Thyroid gland (tissue), 4 donors: ENCODE data around the gene PDCD4. TPM values are rescaled to one million over a fixed set of nuclear protein-coding genes. Genes with fewer than 3 reads are reported as not detected.

Source experiments
- DNase-seq, 2 donors: peaks; one replicate each; pipeline ENCODE4 v3.0.0-alpha.2; 2019
- H3K27ac ChIP-seq, 3 donors: fragments of 200-600 bp; sonication (generic); 1 replicate in 2 of 3; 2 replicates in 1 of 3; pipeline ENCODE4 v1.5.1; 2016 to 2019; ENCODE audit warnings: mild to moderate bottlenecking in 1 of 3, moderate library complexity in 1 of 3
- H3K27me3 ChIP-seq: fragments of 200-600 bp; sonication (generic); one replicate; pipeline ENCODE4 v1.5.1; 2019
- H3K36me3 ChIP-seq, 2 donors: fragments of 200-600 bp; sonication (generic); one replicate each; pipeline ENCODE4 v1.5.1; 2016 to 2019
- H3K4me1 ChIP-seq, 2 donors: fragments of 200-600 bp; sonication (generic); one replicate each; pipeline ENCODE4 v1.5.1; 2017 to 2019
- H3K4me3 ChIP-seq, 3 donors: fragments of 200-600 bp; sonication (generic); replicated peaks in 1 of 3; 1 replicate in 2 of 3; 2 replicates in 1 of 3; pipeline ENCODE4 v1.5.1; 2016; ENCODE audit warnings: mild to moderate bottlenecking in 1 of 3
- H3K9me3 ChIP-seq: fragments of 200-600 bp; sonication (generic); one replicate; pipeline ENCODE4 v1.5.1; 2017
- POLR2A ChIP-seq, 2 donors: fragments of 450-650 bp; IDR thresholded peaks; one replicate each; pipeline ENCODE4 v1.6.1; 2017; ENCODE audit warnings: antibody characterized with exemption in 2 of 2, mild to moderate bottlenecking in 2 of 2, moderate library complexity in 1 of 2
- WGBS, 2 donors: methylation state at CpG; one replicate each; pipeline ENCODE4 v1.1.5; 2017; 5-methylcytosine and 5-hydroxymethylcytosine counted together
- intact Hi-C: fragments of 100-400 bp; cut with DNase I; formaldehyde crosslinking; loops from one replicate; pipeline ENCODE4 v1.15.1; 2023
- total RNA-seq, 4 donors: library from RNA; depleted of rRNA; stranded (reverse); fragments of >200 nt; gene quantifications; one replicate each; pipeline ENCODE4 v1.2.3, GENCODE V29; 2016
- TF ChIP-seq, protein P1 (sequence below), 6 experiments: fragments of 200-600 bp in 3 of 6; fragments of 450-650 bp in 3 of 6; sonication (generic) in 3 of 6; IDR thresholded peaks; one replicate each; pipeline ENCODE4 v1.5.1; 2016 to 2019; ENCODE audit warnings: antibody characterized with exemption in 6 of 6, mild to moderate bottlenecking in 2 of 6, inconsistent platforms in 1 of 6, moderate library complexity in 1 of 6

PDCD4 gene
- total RNA-seq, result 100 to 1,000 TPM; 188 to 340 (median 256) TPM

DNA sequence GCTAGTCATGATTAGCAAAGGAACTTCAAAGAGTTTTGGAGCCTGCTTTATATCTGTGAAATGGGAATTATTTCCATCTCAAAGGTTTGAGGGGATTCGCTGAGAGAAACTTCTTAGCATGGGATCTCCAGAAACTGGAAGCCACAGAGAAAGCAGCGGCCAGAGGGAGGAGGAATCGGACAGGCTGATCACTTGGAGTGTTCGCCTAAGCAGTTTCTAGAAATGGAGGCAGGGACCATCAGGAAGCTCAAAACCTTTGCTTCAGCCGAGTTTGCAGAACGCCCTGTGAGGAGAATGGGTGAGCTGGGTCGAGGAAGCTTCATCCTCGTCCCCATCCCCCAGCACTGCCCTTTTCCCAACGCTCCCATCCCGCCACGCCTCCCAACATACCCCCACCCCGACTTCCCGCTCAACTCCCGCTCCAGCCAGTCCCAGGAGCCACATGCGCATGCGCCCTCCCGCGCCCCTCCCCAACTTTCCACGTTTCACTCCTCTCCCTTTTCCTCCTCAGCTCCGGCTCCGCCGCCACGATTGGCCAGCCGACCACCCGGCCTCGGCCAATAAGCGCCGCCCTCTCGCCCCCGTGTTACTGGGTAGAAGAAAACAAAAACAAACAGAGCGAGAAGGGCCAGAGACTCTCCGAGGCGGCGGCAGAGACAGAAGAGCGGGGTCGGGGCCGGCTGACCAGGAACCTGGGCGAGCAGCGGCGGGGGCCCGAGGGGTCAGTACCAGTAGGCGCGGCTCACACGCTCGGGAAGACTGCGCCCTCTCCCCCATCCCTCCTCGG is at the start of gene PDCD4:
TSS of gene PDCD4 (plus strand) at position 631 of the 787 bp plus-strand sequence. CDS start 4,100 bp downstream, outside the sequence.
- 1% methylated on average over 30 to 42 of the region's 47 CpGs for WGBS, 2 donors
- Histone ChIP-seq H3K4me3 (peak within 1 kb of the TSS; percentile 77 to 99 (median 80)), H3K4me1 (peaks cover 22 to 40% of the 10 kb centered on the region in 2 donors), H3K36me3 (no peaks in the 10 kb centered on the region), H3K27me3 (no peaks in the 10 kb centered on the region), H3K9me3 (no peaks in the 10 kb centered on the region), H3K27ac (peak within 1 kb of the TSS; percentile 96 to 100 (median 99))
- peak; percentile 96 to 99 for TF ChIP-seq POLR2A (IDR thresholded peaks at IDR 0.05)
- TF ChIP-seq, protein P1, sequence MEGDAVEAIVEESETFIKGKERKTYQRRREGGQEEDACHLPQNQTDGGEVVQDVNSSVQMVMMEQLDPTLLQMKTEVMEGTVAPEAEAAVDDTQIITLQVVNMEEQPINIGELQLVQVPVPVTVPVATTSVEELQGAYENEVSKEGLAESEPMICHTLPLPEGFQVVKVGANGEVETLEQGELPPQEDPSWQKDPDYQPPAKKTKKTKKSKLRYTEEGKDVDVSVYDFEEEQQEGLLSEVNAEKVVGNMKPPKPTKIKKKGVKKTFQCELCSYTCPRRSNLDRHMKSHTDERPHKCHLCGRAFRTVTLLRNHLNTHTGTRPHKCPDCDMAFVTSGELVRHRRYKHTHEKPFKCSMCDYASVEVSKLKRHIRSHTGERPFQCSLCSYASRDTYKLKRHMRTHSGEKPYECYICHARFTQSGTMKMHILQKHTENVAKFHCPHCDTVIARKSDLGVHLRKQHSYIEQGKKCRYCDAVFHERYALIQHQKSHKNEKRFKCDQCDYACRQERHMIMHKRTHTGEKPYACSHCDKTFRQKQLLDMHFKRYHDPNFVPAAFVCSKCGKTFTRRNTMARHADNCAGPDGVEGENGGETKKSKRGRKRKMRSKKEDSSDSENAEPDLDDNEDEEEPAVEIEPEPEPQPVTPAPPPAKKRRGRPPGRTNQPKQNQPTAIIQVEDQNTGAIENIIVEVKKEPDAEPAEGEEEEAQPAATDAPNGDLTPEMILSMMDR (IDR thresholded peaks at IDR 0.05), result peak in 1 of 6 experiments; percentile 4
- peak; percentile 100 for DNase-seq
- intact Hi-C loops, result no loop called here

DNA sequence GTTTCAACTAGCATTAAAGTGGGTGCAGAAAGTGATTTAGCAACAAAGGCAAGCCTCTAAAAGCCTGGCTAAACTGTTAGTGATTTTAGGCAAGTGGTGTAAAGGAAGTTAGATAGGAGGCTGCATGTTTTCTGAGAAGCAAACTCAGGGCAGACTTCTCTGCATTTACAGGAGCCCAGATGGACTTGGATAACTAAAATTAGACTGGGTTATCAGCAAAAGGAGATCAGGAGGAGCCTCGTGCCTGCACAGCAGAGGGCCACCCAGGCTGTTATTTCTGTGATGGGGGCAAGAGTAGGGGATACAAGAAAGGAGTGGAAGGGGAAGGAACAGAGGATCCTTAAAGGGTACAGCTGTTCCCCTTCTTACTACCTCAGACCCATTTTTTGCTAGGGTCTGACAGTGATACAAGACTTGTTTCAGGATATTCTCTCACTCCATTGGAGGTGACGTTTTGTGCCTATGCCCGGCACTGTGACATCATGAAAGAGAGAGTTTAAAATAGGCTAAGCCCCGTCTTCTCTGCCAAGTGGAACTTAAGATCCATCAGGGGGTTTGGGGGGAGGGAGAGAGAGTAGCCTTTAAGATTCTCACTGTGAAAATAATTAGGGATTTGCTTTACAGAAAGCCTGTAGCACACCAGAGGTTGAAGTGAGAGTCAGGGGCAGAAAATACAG is 49.6 kb upstream of the PDCD4 start:
- peaks cover 69 to 76% of the 10 kb centered on the region in 2 donors for H3K4me1 ChIP-seq

DNA sequence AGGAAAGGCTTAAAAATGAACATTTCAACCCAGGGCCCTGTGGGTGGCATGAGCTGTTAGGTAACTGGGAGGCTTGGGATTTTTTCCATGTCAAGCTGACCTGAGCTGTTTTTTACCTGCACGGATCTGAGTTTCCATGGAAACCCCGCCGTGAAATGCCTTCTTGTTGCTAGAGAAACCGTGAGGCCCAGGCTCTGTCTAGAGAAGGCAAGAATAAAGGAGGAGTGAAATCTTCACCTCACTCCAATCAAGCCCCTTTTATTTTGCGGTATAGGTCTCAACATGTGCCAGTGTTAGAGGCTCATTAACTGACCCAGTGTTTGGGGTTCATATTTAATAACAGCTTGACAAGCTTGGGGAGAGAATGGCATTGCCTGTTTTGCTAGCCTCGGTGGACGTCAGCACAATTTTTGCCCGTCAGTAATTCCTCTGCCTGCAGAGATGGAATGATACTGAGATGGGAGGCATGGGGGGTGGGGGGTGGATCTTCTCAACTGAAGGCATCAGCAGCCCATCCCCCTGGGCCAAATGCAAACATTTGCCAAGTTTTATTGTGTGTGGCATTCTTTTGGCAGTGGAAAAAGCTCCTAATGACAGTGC is 48.9 kb upstream of the PDCD4 start:
- Histone ChIP-seq H3K4me3 (no peak overlapping the region), H3K4me1 (peaks cover 69 to 76% of the 10 kb centered on the region in 2 donors), H3K27me3 (no peaks in the 10 kb centered on the region), H3K27ac (peak overlapping the region; percentile 96 to 98 (median 97)), H3K9me3 (no peaks in the 10 kb centered on the region), H3K36me3 (no peaks in the 10 kb centered on the region)
- WGBS, 2 donors, result 36 to 37% methylated on average over 8 of the region's 8 CpGs
- peak in 1 of 2 donors; percentile 44 for TF ChIP-seq POLR2A (IDR thresholded peaks at IDR 0.05)
- TF ChIP-seq, protein P1 (IDR thresholded peaks at IDR 0.05), result no peak
- DNase-seq, result peak; percentile 89 to 91
- intact Hi-C loops, result no loop called here

More for the DNA sequence above, 49.6 kb upstream of the PDCD4 start:
- Histone ChIP-seq H3K36me3 (no peaks in the 10 kb centered on the region), H3K4me3 (no peak overlapping the region), H3K27ac (peak overlapping the region; percentile 96 to 98 (median 97)), H3K9me3 (no peaks in the 10 kb centered on the region), H3K27me3 (no peaks in the 10 kb centered on the region)
- intact Hi-C loops, result no loop called here
- no peak for DNase-seq
- 16 to 31% methylated on average over 4 of the region's 4 CpGs for WGBS, 2 donors
- TF ChIP-seq, protein P1 (IDR thresholded peaks at IDR 0.05), result no peak
- TF ChIP-seq POLR2A (IDR thresholded peaks at IDR 0.05), result peak in 1 of 2 donors; percentile 14

DNA sequence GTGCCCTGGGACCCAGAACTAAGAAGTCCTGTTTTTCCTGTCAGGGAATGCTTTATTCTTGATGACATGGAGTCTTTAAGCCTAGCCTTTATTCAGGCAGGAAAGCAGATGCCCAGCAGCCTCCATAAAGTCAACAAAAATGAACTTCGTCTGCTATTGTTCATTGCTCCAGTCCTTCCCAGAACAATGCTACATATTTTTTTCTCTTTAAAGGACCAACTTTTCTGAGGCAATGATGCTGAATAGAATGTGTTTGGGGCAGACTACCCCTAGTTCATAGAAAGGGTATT is 47.6 kb upstream of the PDCD4 start:
- WGBS, 2 donors, result 46 to 53% methylated on average over 1 of the region's 1 CpG
- no peaks in the 10 kb centered on the region for H3K36me3 ChIP-seq
- intact Hi-C loops, result no loop called here
- peak overlapping the region; percentile 90 to 97 (median 96) for H3K27ac ChIP-seq
- DNase-seq, result no peak
- TF ChIP-seq, protein P1 (IDR thresholded peaks at IDR 0.05), result no peak
- no peak for TF ChIP-seq POLR2A (IDR thresholded peaks at IDR 0.05)
- no peaks in the 10 kb centered on the region for H3K9me3 ChIP-seq
- H3K4me3 ChIP-seq, result no peak overlapping the region
- no peaks in the 10 kb centered on the region for H3K27me3 ChIP-seq
- peaks cover 66 to 72% of the 10 kb centered on the region in 2 donors for H3K4me1 ChIP-seq
